GM18505 (cell line): Measurements from ENCODE around the gene TNRC6A.
"Not testable (repeated sequence)": the region's sequence is repeated elsewhere in the genome, so short reads cannot be mapped to it uniquely, and the experiment has no call there.

ENCODE experiments used
- ATAC-seq: cut with Tn5 transposase; IDR thresholded peaks from one replicate; pipeline ENCODE4 v1.9.1; 2021; ENCODE audit not compliant: unreplicated experiment
- POLR2A ChIP-seq: IDR thresholded peaks from 4 replicates; pipeline ENCODE4 v1.6.1; 2011; ENCODE audit warnings: borderline replicate concordance; ENCODE audit not compliant: insufficient read depth, insufficient read length; ENCODE audit errors: extremely low read depth

TNRC6A gene

DNA sequence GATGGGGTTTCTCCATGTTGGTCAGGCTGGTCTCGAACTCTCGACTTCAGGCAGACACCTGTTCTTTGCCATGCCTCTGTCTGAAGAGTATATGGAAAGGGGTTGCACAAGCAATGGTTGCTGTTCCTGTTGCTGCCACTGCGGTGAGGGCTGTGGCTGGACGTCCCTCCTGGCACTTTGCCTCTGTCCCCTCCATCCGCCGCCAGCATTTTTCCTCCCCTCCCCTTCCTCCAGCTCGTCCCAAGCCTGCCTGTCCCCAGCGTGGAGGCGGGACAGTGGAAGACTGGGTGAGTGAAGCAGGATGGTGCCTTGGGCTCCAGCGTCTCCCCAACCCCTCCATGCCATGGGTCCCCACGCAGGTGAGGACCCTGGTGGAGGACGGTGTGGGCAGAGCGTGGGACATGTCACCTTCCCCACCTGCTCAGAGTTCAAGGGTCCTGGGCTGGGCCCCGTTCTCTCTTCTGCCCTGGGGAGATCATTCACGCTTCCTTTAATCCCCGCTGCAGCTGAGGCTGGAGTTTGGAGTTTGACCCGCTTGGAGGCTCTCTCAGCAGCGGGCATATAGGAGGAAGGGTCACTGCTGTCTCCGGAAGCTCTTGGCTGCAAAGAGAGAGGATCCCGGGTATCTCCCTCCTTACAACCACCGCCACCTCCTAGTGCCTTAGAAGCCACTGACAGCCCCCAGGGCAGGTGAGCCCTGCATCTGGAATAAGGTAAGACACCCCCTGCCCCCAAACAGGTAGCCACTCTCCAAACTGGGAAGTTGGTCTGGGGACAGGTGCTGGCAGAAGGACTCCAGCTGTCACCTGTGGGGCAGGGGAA, 116.5 kb downstream of the TNRC6A start, which contains the start of gene SLC5A11:
SLC5A11 (plus strand) TSS at position 238 of the 822 bp plus-strand sequence. CDS start 12,681 bp downstream, outside the sequence.
- ATAC-seq = no peak
- no peak for TF ChIP-seq POLR2A

GRCh38 chr16:24846548-24847357, 117.3 kb downstream of the TNRC6A start:
- no peak for ATAC-seq
- TF ChIP-seq POLR2A = no peak

DNA sequence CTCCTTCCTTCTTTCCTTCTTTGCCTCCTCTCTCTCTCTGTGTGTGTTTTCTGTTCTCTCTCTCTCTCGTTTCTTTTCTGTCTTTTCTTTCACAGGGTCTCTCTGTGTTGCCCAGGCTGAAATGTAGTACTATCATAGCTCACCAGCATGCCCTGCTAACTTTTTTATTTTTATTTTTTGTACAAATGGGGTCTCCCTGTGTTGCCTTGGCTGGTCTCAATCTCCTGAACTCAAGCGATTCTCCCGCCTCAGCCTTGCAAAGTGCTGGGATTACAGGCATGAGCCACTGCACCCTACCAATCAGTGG, 117.9 kb downstream of the TNRC6A start:
- TF ChIP-seq POLR2A = no peak
- no peak for ATAC-seq

DNA sequence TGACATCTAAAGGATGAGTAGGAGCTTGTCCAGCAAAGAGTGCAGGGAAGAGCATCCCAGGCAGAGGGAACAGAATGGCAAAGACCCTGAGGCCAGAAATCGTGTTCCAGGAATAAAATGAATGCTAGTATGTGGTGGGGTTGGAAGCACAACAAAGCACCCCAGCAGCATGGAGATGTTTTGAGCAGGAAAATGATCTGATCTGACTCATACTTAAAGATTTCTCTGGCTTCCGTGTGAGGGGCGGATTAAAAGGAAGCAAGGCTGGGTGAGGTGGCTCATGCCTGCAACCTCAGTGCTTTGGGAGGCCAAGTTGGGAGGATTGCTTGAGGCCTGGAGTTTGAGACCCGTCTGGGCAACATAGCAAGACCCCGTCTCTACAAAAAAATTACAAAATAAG, 118.6 kb downstream of the TNRC6A start:
- no peak for ATAC-seq
- no peak for TF ChIP-seq POLR2A

DNA sequence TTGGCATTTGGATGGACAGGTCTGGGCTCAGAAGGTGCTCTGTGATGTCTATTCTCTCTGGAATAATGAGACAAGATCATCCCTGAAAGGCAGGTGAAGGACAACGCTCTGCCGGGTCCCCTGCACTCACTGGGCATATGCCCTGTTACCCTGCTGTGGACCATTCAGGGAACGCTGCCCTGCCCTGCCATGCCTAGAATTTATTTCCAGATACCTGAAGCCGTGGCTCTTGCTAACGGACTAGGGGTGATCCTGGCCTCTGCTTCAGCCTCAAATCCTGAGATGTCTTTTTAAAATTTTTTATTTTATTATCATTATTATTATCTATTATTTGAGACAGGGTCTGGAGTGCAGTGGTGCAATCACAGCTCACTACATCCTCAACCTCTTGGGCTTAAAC, 120.2 kb downstream of the TNRC6A start:
- no peak for ATAC-seq
- no peak for TF ChIP-seq POLR2A

- no peak for ATAC-seq
- no peak for TF ChIP-seq POLR2A
Measured at GRCh38 chr16:24850289-24850938, 121.0 kb downstream of the TNRC6A start.

DNA sequence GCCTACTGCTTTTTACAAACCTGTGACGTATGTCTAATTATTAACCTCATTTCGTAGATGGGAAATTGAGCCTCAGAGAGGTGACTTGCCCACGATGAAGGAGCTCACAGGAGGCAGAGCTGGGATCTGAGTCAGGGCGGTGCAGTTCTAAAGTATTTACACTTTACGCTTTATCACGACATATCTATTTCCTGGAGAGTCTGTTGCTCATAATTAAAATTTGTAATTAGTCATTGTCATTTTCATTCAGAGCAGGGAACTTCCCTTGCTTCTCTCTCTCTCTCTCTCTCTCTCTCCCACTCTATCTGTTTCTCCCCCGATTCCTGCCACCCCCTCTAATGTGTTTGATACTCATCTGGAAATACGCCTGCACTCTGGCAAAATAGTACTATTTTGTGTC, 122.2 kb downstream of the TNRC6A start:
- TF ChIP-seq POLR2A = no peak
- no peak for ATAC-seq

DNA sequence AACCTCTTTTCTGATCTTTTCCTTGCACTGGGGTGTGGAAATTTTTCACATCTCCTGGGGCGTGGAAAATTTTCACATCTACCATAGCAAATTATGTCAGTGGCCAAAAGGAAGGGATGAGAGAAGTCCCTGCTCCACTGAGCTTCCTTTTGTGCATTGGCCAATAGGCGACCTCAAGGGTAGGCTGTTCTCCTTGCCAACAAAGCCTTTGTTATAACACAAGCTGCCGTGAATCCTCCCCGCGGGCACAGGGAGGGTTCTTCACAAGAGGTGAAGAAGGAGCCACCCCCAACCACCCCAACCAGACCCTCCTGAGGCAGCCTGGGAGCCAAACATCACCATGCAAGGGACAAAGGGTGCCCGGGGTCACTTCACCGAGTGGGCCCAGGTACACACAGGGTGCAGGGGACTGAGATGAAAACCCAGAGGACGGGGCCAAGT, 122.8 kb downstream of the TNRC6A start:
- no peak for TF ChIP-seq POLR2A
- ATAC-seq = no peak

- ATAC-seq = no peak
- no peak for TF ChIP-seq POLR2A
Measured at GRCh38 chr16:24853169-24853824, 123.8 kb downstream of the TNRC6A start.

GRCh38 chr16:24853830-24854229, 124.4 kb downstream of the TNRC6A start:
- ATAC-seq = no peak
- TF ChIP-seq POLR2A = no peak

DNA sequence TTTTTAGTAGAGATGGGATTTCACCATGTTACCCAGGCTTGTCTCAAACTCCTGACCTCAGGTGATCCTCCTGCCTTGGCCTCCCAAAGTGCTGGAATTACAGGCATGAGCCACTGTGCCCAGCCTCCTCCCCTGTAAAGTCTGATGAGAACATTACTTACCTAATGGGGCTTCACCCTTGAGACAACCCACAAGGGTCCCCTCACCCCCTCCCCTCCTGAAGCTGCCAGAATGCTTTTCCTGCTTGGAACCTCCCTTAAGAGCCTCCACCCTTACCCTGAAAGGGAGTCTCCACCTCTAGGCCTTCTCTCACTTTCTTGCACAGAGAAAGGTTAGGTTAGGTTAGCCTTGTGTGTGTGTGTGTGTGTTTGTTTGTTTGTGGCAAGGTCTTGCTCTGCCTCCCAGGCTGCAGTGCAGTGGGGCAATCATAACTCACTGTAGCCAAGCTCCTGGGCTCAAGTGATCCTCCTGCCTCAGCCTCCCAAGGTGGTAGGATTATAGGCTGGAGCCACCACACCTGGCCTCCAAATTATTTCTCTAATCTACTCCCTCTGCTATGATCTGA, 125.2 kb downstream of the TNRC6A start:
- TF ChIP-seq POLR2A = no peak
- no peak for ATAC-seq

DNA sequence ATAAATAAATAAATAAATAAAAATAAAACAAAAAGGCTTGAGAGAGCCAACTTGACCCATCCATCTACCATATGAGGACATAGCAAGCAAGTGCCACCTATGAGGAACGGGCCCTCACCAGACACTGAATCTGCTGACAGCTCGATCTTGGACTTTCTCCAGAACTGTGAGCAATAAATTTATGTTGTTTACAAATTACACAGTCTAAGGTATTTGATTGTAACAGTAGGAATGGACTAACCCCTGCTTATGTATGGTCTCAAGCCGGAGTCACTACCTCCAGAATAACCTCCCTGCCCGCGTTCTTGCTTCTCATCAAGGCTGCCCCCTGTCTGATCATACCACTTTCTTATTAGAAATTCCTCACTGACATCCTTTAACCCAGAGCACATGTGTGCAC, 126.2 kb downstream of the TNRC6A start:
- TF ChIP-seq POLR2A = no peak
- ATAC-seq = no peak

DNA sequence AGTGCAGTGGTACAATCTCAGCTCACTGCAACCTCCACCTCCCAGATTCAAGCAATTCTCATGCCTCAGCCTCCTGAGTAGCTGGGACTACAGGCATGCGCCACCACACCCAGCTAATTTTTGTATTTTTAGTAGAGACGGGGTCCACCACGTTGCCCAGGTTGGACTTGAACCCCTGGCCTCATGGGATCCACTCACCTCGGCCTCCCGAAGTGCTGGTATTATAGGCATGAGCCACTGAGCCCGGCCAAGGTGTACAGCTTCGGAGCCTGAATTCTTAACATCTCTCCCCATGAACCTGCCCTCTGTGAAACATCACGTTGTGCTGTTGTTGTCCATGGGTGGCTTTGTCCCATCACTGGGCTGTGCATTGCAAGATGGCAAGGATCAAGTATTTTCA, 127.4 kb downstream of the TNRC6A start:
- ATAC-seq = not testable (repeated sequence)

- ATAC-seq = no peak
- no peak for TF ChIP-seq POLR2A
Measured at GRCh38 chr16:24858219-24859041, 129.0 kb downstream of the TNRC6A start.
